HL-60 (cell line): Measurements from ENCODE around the gene GRK5.

Source experiments
- POLR2AphosphoS5 ChIP-seq: IDR thresholded peaks from 2 replicates; pipeline ENCODE4 v1.6.1; 2012; ENCODE audit warnings: low read depth
- SPI1 ChIP-seq: IDR thresholded peaks from 2 replicates; pipeline ENCODE4 v1.6.1; 2012; ENCODE audit warnings: low read depth, mild to moderate bottlenecking, borderline replicate concordance
- TF ChIP-seq, protein P1 (sequence below): IDR thresholded peaks from one replicate; pipeline ENCODE4 v1.5.1; 2011; ENCODE audit warnings: low read length, control low read depth, inconsistent platforms; ENCODE audit not compliant: insufficient read depth
- TF ChIP-seq, protein P2 (sequence below): IDR thresholded peaks from 2 replicates; pipeline ENCODE4 v1.6.1; 2012; ENCODE audit warnings: low read depth; ENCODE audit not compliant: insufficient replicate concordance

- TF ChIP-seq POLR2AphosphoS5 (no peak), SPI1 (no peak)
- TF ChIP-seq, protein P1, sequence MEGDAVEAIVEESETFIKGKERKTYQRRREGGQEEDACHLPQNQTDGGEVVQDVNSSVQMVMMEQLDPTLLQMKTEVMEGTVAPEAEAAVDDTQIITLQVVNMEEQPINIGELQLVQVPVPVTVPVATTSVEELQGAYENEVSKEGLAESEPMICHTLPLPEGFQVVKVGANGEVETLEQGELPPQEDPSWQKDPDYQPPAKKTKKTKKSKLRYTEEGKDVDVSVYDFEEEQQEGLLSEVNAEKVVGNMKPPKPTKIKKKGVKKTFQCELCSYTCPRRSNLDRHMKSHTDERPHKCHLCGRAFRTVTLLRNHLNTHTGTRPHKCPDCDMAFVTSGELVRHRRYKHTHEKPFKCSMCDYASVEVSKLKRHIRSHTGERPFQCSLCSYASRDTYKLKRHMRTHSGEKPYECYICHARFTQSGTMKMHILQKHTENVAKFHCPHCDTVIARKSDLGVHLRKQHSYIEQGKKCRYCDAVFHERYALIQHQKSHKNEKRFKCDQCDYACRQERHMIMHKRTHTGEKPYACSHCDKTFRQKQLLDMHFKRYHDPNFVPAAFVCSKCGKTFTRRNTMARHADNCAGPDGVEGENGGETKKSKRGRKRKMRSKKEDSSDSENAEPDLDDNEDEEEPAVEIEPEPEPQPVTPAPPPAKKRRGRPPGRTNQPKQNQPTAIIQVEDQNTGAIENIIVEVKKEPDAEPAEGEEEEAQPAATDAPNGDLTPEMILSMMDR = no peak
- TF ChIP-seq, protein P2, sequence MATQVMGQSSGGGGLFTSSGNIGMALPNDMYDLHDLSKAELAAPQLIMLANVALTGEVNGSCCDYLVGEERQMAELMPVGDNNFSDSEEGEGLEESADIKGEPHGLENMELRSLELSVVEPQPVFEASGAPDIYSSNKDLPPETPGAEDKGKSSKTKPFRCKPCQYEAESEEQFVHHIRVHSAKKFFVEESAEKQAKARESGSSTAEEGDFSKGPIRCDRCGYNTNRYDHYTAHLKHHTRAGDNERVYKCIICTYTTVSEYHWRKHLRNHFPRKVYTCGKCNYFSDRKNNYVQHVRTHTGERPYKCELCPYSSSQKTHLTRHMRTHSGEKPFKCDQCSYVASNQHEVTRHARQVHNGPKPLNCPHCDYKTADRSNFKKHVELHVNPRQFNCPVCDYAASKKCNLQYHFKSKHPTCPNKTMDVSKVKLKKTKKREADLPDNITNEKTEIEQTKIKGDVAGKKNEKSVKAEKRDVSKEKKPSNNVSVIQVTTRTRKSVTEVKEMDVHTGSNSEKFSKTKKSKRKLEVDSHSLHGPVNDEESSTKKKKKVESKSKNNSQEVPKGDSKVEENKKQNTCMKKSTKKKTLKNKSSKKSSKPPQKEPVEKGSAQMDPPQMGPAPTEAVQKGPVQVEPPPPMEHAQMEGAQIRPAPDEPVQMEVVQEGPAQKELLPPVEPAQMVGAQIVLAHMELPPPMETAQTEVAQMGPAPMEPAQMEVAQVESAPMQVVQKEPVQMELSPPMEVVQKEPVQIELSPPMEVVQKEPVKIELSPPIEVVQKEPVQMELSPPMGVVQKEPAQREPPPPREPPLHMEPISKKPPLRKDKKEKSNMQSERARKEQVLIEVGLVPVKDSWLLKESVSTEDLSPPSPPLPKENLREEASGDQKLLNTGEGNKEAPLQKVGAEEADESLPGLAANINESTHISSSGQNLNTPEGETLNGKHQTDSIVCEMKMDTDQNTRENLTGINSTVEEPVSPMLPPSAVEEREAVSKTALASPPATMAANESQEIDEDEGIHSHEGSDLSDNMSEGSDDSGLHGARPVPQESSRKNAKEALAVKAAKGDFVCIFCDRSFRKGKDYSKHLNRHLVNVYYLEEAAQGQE = no peak
These were observed 67.2 kb downstream of the GRK5 start for GRCh38 chr10:119274519-119275045.
